GM19372 (cell line): ENCODE measurements around the gene COA1.
"Not testable (repeated sequence)": the region's sequence is repeated elsewhere in the genome, so short reads cannot be mapped to it uniquely, and the experiment has no call there.

ENCODE experiments used
- ATAC-seq: cut with Tn5 transposase; IDR thresholded peaks from one replicate; pipeline ENCODE4 v1.9.1; 2021; ENCODE audit warnings: mild to moderate bottlenecking, low read depth, moderate library complexity; ENCODE audit not compliant: unreplicated experiment

Gene COA1

GRCh38 chr7:43609097-43609496 is 120.2 kb downstream of the COA1 start:
- no peak for ATAC-seq

DNA sequence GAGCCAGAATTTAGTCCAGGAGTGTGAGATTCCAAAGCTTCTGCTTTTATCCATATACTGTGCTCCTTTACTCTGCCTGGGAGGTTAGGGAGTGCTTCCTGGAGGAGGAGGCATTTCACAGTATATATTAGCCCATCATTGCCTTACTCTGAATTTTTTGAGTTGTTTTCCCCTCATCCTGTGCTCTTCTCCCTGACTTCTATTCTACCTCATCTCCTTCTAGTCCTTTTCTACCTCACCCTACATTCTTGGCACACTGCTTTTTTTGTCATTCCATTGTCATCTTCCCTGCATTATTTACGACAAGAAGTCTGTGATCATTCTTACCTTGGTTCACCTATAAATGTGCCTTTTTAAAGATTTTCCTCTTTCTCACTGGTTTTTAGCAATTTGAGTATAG is 125.1 kb downstream of the COA1 start:
- ATAC-seq = no peak

DNA sequence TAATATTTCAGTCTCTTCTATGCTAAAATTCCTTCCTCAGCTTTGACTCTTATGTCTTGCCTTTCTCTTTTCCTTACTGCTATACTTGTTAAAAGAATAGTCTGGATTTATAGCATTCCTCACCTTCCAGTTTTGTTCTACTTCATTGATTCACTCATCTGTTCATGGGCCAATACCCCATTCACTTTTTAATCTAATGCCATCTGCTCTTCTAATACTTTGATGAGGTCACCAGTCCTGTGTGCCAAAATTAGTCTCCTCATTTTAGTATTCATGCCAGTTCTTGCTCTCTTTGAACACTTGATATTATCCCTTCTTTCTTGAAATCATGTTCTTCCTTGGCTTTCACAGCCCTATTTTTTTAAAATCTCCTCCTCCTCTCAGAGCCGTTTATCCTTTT is 127.1 kb downstream of the COA1 start:
- ATAC-seq = no peak

- ATAC-seq = no peak
Measured at GRCh38 chr7:43600056-43600455, 129.3 kb downstream of the COA1 start.

GRCh38 chr7:43596426-43596825 is 132.9 kb downstream of the COA1 start:
- ATAC-seq = not testable (repeated sequence)

- no peak for ATAC-seq
Measured at GRCh38 chr7:43594020-43594419, 135.3 kb downstream of the COA1 start.

GRCh38 chr7:43593010-43593409 is 136.3 kb downstream of the COA1 start:
- ATAC-seq = no peak

GRCh38 chr7:43592326-43592725 is 137.0 kb downstream of the COA1 start:
- no peak for ATAC-seq

DNA sequence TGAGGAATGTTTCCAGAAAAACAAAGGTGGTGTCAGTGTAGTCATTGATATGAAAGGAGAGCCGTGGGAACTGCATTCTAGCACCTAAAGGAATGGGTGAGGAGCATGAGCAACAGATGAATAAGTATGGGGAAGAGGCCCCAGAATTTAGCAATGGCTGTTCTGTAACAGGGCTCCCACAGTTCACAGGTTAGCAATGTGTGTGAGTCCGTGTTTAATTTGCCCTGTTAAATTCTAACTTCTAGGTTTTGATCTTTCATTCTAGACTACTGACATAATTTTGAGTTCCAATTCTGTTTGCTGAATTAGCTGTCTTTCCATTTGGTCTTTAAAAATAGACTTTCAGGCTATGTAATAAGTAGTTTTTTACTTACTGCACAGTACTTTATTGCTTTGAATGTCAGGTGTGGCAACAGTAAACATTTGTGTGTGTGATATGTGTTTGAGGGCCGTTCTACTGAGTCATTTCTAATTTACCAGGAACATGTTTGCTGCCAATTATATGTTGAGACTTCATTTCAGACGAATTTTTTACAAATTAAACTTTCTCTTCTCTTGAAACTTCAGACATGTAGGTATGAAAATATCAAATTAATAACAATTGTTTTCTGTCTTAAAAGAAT is 137.7 kb downstream of the COA1 start:
- no peak for ATAC-seq

DNA sequence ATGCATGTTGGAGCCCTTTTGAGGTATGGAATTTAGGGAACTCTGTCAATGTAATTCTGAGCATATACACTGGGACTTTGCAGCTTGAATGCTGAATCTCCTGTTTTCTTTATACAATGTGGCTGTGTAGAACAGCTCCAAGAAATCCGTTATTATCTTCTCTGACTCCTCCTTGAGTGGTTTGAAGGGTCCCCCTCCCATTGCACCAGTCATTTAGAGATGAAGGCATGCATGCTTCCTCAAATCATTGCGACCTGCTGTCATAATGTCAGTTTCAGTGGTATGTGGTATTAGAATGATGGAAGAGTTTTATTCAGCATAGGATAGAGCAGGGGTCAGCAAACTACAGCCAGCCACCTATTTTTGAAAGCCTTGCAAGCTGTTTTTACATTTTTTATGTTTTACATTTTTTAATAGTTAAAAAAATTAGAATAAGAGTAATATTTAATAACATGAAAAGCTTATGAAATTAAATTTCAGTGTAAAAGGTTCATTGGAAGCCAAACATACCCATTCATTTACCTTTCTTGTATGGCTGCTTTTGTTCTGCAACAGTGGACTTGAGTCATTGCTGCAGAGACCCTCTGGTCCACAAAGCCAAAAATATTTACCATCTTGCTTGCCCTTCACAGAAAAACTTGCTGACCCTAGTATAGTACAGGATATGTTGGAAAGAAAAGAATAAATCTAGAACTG is 138.3 kb downstream of the COA1 start:
- ATAC-seq = peak; percentile 65

GRCh38 chr7:43589728-43590127 is 139.6 kb downstream of the COA1 start:
- no peak for ATAC-seq
